B cell (primary cell): ENCODE measurements around the gene ADAMTSL2. TPM values are rescaled to one million over a fixed set of nuclear protein-coding genes. Genes with fewer than 3 reads are reported as not detected.

Experiments
- ATAC-seq: fragments of 200-7000 bp; cut with Tn5 transposase; one replicate; pipeline ENCODE4 v1.10.0; 2021; ENCODE audit warnings: low read depth, mild to moderate bottlenecking, moderate number of reproducible peaks, moderate library complexity
- CTCF ChIA-PET: fragments of 350-600 bp; sonication (Branson Sonifier 250); formaldehyde crosslinking; loops from one replicate; lab custom pipeline; 2021; ENCODE audit warnings: antibody characterized with exemption, inconsistent platforms; lab: Charles Lee
- POLR2A ChIA-PET: fragments of 350-600 bp; sonication (Branson Sonifier 250); formaldehyde crosslinking; loops from one replicate; lab custom pipeline; 2021; ENCODE audit warnings: antibody characterized with exemption; lab: Charles Lee
- DNase-seq: peaks from one replicate; pipeline ENCODE4 v3.0.0; 2013
- H2AFZ ChIP-seq: 2 replicates; pipeline ENCODE4 v1.6.1; 2012; ENCODE audit warnings: mild to moderate bottlenecking, low read depth, low read length; ENCODE audit not compliant: insufficient read depth, poor library complexity, severe bottlenecking
- H3K27ac ChIP-seq, 2 donors: 1 replicate in 1 of 2; 2 replicates in 1 of 2; pipeline ENCODE4 v1.5.1; 2012 to 2013; ENCODE audit warnings: low read length in 2 of 2, mild to moderate bottlenecking in 2 of 2, moderate library complexity in 1 of 2
- H3K27me3 ChIP-seq, 4 experiments: fragments of 200-600 bp in 1 of 4; sonication (generic) in 1 of 4; replicated peaks in 1 of 4; 1 replicate in 2 of 4; 2 replicates in 2 of 4; pipeline versions ENCODE4 v1.6.1 to v1.7.0; 2013 to 2016; ENCODE audit warnings: low read length in 3 of 4, mild to moderate bottlenecking in 2 of 4, mixed read lengths in 1 of 4, moderate library complexity in 1 of 4; ENCODE audit not compliant: insufficient read depth in 4 of 4, control insufficient read depth in 3 of 4; ENCODE audit errors: control extremely low read depth in 1 of 4
- H3K36me3 ChIP-seq, 2 experiments: replicated peaks in 1 of 2; 1 replicate in 1 of 2; 2 replicates in 1 of 2; pipeline versions ENCODE4 v1.6.1 to v1.7.1; 2013; ENCODE audit warnings: low read length in 1 of 2; ENCODE audit not compliant: insufficient read depth in 2 of 2, control insufficient read depth in 1 of 2; ENCODE audit errors: control extremely low read depth in 1 of 2, extremely low read depth in 1 of 2
- H3K4me1 ChIP-seq, 2 donors: fragments of 200-600 bp in 1 of 2; sonication (generic) in 1 of 2; 1 replicate in 1 of 2; 2 replicates in 1 of 2; pipeline versions ENCODE4 v1.5.1 to v1.6.1; 2013 to 2017; ENCODE audit warnings: low read length in 2 of 2; ENCODE audit not compliant: control insufficient read depth in 2 of 2, insufficient read depth in 2 of 2
- H3K4me2 ChIP-seq: replicated peaks from 2 replicates; pipeline ENCODE3; 2012; ENCODE audit warnings: mild to moderate bottlenecking, low read depth, low read length; ENCODE audit not compliant: poor library complexity, severe bottlenecking
- H3K4me3 ChIP-seq, 5 experiments: fragments of 200-600 bp in 1 of 5; sonication (generic) in 1 of 5; 1 replicate in 3 of 5; 2 replicates in 2 of 5; pipeline versions ENCODE4 v1.5.1 to v1.7.0; 2011 to 2016; ENCODE audit warnings: low read length in 4 of 5, mild to moderate bottlenecking in 4 of 5, low read depth in 2 of 5, control low read depth in 1 of 5, moderate library complexity in 1 of 5; ENCODE audit not compliant: insufficient read depth in 1 of 5; ENCODE audit errors: control extremely low read depth in 1 of 5, extremely low read depth in 1 of 5
- H3K79me2 ChIP-seq: fragments of 200-600 bp; sonication (generic); one replicate; pipeline ENCODE4 v1.6.0; 2016; ENCODE audit warnings: low read length; ENCODE audit not compliant: control insufficient read depth, insufficient read depth
- H3K9ac ChIP-seq: fragments of 200-600 bp; sonication (generic); 2 replicates; pipeline ENCODE4 v1.6.1; 2017; ENCODE audit warnings: mild to moderate bottlenecking, low read length, moderate library complexity
- H3K9me3 ChIP-seq, 3 donors: one replicate each; pipeline versions ENCODE4 v1.6.1 to v1.7.1; 2013; ENCODE audit warnings: low read length in 2 of 3; ENCODE audit not compliant: control insufficient read depth in 2 of 3, insufficient read depth in 1 of 3; ENCODE audit errors: control extremely low read depth in 1 of 3
- H4K20me1 ChIP-seq: 2 replicates; pipeline ENCODE4 v1.6.0; 2012; ENCODE audit warnings: mild to moderate bottlenecking, low read length; ENCODE audit not compliant: insufficient read depth, control insufficient read depth, poor library complexity, severe bottlenecking
- H3K27ac Mint-ChIP-seq: one replicate; pipeline ENCODE4 v1.8.0; 2021; ENCODE audit warnings: mixed read lengths
- H3K27me3 Mint-ChIP-seq: one replicate; pipeline ENCODE4 v1.8.0; 2021; ENCODE audit warnings: mixed read lengths
- H3K4me1 Mint-ChIP-seq: one replicate; pipeline ENCODE4 v1.8.0; 2021; ENCODE audit warnings: mixed read lengths
- H3K4me3 Mint-ChIP-seq: one replicate; pipeline ENCODE4 v1.8.0; 2021; ENCODE audit warnings: mixed read lengths
- H3K9me3 Mint-ChIP-seq: one replicate; pipeline ENCODE4 v1.8.0; 2022; ENCODE audit warnings: mixed read lengths; ENCODE audit not compliant: insufficient read depth
- EZH2 ChIP-seq: IDR thresholded peaks from 2 replicates; pipeline ENCODE4 v1.6.1; 2012; ENCODE audit warnings: borderline replicate concordance, low read depth, mild to moderate bottlenecking, moderate library complexity, low read length; ENCODE audit not compliant: insufficient read depth, poor library complexity, severe bottlenecking
- WGBS: methylation state at CpG from one replicate; pipeline ENCODE4 v1.1.5; 2013; ENCODE audit warnings: missing lambda C conversion rate; ENCODE audit not compliant: insufficient coverage; 5-methylcytosine and 5-hydroxymethylcytosine counted together
- intact Hi-C: fragments of 100-400 bp; cut with micrococcal nuclease; formaldehyde crosslinking; loops from one replicate; pipeline ENCODE4 v1.10.0; 2022
- polyA plus RNA-seq: library from polyadenylated mRNA; depleted of rRNA; stranded (reverse); fragments of >200 nt; gene quantifications from 2 replicates; pipeline ENCODE4 v1.2.3, GENCODE V29; 2012
- total RNA-seq, 2 donors: library from RNA; stranded (reverse); fragments of 120-200 nt in 1 of 2; gene quantifications; 1 replicate in 1 of 2; 2 replicates in 1 of 2; pipeline versions ENCODE4 v1.2.3 to v1.2.4, GENCODE V29; 2013 to 2022
- TF ChIP-seq, protein P1 (sequence below): fragments of 200-600 bp; IDR thresholded peaks from one replicate; pipeline ENCODE4 v1.8.0; 2022; ENCODE audit warnings: antibody characterized with exemption, mild to moderate bottlenecking

ADAMTSL2 gene
- total and polyA plus RNA-seq, 2 donors (not counting 1 experiment from before 2014, with no cell fraction given): 0.03 TPM; not detected in 1

DNA sequence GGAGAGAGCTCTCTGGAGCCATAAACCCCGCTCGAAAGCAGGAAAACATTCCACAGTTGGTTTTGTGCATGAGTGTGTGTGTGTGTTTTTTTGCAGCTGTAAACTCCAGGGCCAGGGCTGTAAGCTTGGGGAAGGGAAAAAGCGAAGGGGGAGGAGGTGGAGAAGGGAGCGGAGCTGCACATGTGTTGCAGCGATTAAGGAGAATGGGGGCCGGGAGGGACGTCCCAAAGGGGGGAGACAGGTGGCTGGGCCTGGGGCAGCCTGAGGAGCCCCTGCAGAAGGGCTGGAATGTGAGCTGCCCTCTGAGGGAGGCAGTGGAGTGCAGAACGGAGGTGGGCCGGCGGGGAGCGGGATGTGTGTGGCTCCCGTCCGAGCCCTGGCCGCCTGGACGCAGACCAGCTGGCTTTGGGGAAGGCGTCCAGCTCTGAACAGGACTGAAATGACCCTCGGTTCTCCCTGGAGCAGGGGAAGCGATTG is 7.0 kb upstream of the ADAMTSL2 start:
- Mint-ChIP-seq H3K9me3 (no peaks in the 10 kb centered on the region), H3K27ac (no peak overlapping the region), H3K27me3 (peaks cover 29% of the 10 kb centered on the region), H3K4me1 (no peaks in the 10 kb centered on the region), H3K4me3 (no peak overlapping the region)
- CTCF ChIA-PET: no interaction called here
- H3K4me3 ChIP-seq: no peak overlapping the region
- H3K4me2 ChIP-seq: no peak overlapping the region
- no peak overlapping the region for H2AFZ ChIP-seq
- peaks cover 0 to 30% (median 2%) of the 10 kb centered on the region in 4 experiments for H3K27me3 ChIP-seq
- no peaks in the 10 kb centered on the region for H3K79me2 ChIP-seq
- 93% methylated on average over 16 of the region's 18 CpGs for WGBS
- DNase-seq (no peak), ATAC-seq (no peak)
- POLR2A ChIA-PET: no interaction called here
- no peak overlapping the region for H3K9ac ChIP-seq
- no peak overlapping the region for H3K27ac ChIP-seq
- no peaks in the 10 kb centered on the region for H4K20me1 ChIP-seq
- H3K36me3 ChIP-seq: no peaks in the 10 kb centered on the region
- peaks cover 1 to 2% of the 10 kb centered on the region in 2 donors for H3K4me1 ChIP-seq
- no peaks in the 10 kb centered on the region for H3K9me3 ChIP-seq
- intact Hi-C loops: no loop called here
- TF ChIP-seq, protein P1, sequence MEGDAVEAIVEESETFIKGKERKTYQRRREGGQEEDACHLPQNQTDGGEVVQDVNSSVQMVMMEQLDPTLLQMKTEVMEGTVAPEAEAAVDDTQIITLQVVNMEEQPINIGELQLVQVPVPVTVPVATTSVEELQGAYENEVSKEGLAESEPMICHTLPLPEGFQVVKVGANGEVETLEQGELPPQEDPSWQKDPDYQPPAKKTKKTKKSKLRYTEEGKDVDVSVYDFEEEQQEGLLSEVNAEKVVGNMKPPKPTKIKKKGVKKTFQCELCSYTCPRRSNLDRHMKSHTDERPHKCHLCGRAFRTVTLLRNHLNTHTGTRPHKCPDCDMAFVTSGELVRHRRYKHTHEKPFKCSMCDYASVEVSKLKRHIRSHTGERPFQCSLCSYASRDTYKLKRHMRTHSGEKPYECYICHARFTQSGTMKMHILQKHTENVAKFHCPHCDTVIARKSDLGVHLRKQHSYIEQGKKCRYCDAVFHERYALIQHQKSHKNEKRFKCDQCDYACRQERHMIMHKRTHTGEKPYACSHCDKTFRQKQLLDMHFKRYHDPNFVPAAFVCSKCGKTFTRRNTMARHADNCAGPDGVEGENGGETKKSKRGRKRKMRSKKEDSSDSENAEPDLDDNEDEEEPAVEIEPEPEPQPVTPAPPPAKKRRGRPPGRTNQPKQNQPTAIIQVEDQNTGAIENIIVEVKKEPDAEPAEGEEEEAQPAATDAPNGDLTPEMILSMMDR: no peak
- no peak for TF ChIP-seq EZH2

DNA sequence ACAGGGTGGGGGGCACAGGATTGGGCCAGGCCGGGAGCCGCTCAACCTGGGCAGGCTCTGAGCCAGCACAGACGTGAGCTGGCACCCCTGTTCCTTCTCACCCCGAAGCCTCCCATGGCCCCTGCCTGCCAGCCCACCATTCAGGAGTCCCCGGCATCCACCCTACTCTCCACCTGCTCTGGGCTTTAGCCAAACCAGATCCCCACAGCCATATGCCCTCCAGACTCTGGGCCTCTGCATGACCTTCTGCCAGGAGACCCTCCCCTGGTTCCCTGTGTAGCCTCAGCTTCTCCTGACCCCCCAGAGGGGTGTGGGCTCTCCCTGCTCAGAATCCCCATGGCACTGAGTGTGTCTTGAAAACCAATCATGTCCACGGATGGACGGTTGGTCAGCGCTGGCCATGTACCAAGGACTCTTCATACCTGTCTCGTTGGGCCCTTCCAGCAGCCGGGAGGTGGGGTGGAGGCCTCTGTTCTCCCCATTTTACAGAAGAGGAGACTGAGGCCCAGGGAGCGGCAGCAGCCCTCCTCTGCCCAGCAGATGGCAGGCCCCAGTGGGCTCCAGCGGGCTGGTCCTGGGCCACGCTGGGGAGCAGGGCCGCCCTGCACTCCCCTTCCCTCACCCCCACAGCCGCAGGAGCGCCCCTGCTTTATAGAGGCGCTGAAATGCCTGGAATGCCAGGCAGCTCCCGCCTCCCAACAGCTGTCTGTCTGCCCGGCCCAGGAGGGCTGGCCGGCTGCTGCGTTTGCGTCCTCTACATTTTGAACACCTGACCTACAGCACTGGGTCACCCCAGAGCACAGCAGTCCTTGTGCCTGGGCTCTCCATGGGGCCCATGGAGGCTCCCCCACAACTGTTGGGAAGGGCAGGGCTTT is 6.3 kb upstream of the ADAMTSL2 start:
- H3K4me3 Mint-ChIP-seq: no peak overlapping the region
- no peak for ATAC-seq
- H3K27ac ChIP-seq: no peak overlapping the region
- peaks cover 0 to 3% (median 0%) of the 10 kb centered on the region in 3 donors for H3K9me3 ChIP-seq
- CTCF ChIA-PET: no interaction called here
- TF ChIP-seq, protein P1: no peak
- TF ChIP-seq EZH2: no peak
- intact Hi-C loops: no loop called here
- peaks cover 0 to 37% (median 5%) of the 10 kb centered on the region in 4 experiments for H3K27me3 ChIP-seq
- no peaks in the 10 kb centered on the region for H4K20me1 ChIP-seq
- no peak overlapping the region for H3K4me3 ChIP-seq
- DNase-seq: no peak
- no peaks in the 10 kb centered on the region for H3K79me2 ChIP-seq
- H3K27me3 Mint-ChIP-seq: peaks cover 37% of the 10 kb centered on the region
- H3K27ac Mint-ChIP-seq: no peak overlapping the region
- POLR2A ChIA-PET: no interaction called here
- no peaks in the 10 kb centered on the region for H3K9me3 Mint-ChIP-seq
- no peak overlapping the region for H3K4me2 ChIP-seq
- H2AFZ ChIP-seq: no peak overlapping the region
- H3K9ac ChIP-seq: no peak overlapping the region
- no peaks in the 10 kb centered on the region for H3K36me3 ChIP-seq
- 94% methylated on average over 19 of the region's 22 CpGs for WGBS
- H3K4me1 ChIP-seq: peaks cover 7 to 10% of the 10 kb centered on the region in 2 donors
- peaks cover 7% of the 10 kb centered on the region for H3K4me1 Mint-ChIP-seq
